ENCODE results near the gene HEMGN.
A peak's percentile ranks its signal among the peaks of the same experiment; 100 is the strongest.

Gene HEMGN

DNA sequence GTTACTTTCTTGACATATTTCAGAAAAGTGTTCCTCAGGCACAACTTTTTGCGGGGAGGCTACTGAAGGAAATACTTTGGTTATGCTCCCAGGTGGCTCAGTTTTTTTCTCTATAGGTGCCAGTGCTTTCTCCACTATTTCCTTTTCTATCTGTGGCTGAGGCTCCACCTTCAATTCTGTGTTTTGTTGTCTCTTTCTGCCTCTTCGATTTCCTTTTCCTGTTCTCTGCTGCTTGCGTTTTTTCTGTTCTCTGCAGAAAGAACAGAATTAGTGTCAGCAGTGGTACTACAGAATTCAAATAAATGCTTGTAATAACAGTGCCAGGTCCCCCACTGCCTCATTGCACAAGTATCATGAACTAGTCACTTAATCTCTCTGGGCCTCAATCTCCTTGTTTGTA, 7.0 kb downstream of the HEMGN start:
- DNase-seq, result no peak

DNA sequence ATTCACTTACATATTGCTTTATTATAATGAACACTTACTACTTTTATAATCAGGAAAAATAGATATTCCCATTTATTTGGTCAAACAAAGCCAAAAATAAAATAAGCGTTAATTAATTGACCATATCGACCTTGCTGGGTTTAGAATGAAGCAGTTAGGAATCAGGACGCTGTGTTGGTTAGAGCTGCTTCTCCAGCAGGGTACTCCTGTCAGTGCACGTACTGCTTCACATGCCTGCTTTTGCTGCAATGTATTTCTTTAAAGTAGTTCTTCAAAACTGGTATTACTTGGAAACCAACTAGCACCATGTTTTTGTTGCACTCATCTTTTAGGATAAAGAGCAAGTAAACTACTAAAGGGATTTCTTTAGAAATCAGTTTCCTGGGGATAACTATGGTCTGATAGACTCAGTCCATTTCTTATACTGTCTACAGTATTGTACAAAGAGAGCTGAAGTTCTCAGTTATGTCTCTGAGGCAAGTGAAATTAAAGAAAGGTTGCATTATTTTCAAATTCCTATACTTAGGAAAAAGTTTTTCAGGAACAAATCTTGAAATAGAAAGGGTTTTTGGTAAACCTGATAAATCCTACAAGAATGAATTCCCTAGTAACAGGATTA, 8.9 kb downstream of the HEMGN start:
- no peak for DNase-seq

DNA sequence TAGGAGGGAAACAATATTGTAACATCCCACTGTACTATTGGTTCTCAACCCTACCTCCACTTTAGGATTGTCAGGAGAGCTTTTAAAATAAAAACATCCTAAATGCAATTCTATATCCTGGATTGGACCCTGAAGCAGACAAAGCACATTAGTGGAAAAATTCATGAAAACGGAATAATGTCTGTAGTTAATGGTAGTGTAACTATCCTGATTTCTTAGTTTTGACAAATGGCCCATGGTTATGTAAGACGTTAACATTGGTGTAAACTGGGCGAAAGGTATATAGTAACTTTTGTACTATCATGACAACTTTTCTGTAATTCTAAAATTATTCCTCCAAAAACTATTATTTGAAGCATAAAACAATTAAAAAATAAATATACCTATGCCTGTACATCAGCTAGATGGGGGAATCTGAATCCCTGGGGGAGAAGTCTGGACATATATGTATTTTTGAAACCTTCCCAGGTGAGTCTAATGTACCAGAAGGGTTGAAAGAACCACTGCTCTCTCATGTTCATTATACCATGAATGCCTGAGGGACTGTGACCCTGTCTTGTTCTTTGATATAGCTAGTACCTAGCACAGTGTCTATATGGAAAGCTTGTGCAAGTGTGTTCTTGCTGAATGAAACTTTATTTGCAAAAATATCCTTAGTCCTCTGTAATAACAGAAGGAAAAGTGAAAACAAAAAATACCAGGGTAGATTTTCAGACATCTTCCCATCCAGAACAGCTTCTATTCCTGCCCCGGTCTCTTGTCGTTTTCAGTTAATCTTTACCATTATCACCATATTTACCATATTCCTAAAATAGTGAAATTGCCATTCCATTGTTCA, 12.3 kb downstream of the HEMGN start:
- DNase-seq, result no peak

GRCh38 chr9:97924386-97924785, 13.6 kb downstream of the HEMGN start:
- DNase-seq, result no peak

DNA sequence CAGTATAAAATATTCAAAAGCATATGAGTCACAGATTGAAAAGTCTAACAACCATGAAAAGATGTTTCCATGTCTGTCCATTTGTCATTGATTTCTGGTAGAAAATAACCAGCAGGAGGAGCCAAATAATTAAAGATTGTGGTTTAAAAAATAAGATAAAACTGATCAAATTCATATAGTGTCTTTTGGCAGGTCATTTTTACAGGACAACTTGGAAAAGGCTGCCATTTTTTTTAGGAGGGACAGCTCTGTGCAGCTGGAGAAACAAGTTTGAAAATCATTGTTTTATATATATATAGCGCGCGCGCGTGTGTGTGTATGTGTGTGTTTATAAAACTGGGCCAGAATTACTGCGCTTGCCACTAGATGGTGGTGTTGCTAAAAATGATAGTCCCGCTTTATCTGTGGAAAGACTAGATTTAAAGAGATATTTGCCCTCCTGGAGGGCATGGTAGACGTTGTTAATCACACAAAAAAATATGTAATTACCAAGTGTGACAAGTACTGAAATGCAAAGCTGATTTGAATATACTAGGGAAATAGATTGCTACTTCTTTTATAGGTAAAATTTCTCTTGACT, 14.4 kb downstream of the HEMGN start:
- peak; percentile 67 for DNase-seq

GRCh38 chr9:97921959-97922724, 15.8 kb downstream of the HEMGN start, which contains the start of gene TRMO:
TSS of gene TRMO (minus strand) at chr9:97922500. CDS start at chr9:97922493, 7 bp downstream.
- DNase-seq, result peak; percentile 100

DNA sequence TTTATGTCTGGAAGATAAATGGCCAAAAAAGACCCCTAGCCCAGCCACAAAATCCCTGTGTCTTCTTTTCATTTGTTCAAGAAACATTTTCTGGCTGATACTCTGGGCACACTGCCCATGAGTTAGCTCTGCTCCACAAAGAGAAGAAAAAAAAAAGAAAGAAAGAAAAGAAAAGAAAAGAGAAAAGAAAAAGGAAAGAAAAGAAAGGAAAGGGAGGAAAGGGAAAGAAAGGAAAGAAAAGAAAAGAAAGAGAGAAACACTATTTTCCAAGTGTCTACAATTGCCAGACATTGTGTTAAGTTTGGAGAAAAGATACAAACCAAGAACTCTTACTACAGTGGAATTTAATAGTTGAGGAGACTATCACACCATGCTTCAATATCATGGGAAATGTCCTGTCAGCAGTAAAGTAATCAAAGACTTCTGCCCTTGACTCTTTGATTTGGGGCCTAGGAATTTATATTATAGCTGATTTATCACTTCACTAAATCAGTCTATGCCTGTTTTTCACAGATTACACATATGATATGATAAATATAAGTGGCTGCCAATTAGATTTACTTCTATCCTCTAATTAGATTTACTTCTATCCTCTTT, 18.7 kb downstream of the HEMGN start:
- DNase-seq, result no peak

DNA sequence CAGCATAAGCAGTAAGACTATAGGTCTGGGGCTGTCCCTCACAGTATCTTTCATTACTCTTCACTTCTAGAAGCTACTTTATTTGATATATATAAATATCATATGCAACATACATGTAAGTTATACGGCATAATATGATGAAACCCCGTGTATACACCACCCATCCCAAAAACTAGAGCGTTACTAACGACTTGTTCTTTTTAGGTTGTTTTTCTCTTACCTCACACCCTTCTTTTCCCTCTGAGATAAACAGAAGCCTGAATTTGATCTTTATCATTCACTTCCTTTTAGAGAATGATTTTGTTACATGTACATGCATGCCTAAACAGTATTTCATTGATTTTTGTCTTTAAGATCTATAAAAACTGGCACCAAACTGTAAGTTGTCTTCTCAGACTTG, 19.4 kb downstream of the HEMGN start:
- DNase-seq, result no peak

DNA sequence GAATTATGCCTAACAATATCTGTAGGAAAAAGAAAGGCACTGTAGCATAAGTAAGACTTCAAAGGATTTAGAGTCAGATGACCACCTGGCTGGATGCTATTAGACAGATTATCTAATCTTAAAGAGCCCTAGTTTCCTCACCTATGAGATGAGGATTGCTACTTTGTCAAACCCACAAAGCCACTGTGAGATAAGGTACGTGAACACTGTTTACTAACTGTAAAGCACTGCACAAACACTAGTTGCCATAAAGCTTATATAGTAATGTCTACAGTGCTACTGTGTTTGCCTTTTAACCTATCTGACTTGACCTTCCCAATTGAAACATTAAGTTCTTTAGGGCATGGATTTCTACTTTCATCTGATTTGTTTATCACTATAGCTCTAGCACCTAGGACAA, 26.0 kb downstream of the HEMGN start:
- DNase-seq, result no peak

DNA sequence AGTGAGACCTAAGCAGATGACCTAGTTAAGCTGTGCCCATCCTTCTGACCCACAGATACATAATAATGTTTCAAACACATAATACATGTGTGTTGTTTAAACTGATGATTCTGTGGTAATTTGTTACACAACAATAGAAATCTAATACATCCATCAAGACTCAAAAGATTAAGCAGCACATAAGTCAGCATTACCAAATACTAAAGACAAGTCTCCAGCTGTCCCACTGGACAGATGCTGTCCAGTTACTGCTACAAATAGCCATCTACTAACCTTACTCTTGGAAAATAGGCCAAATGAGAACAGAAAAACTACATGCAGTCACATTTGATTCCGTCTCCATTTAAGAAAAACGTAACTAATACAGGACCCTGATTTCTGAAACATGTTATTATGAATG, 26.4 kb downstream of the HEMGN start:
- no peak for DNase-seq

GRCh38 chr9:97910357-97910756, 27.6 kb downstream of the HEMGN start:
- no peak for DNase-seq

DNA sequence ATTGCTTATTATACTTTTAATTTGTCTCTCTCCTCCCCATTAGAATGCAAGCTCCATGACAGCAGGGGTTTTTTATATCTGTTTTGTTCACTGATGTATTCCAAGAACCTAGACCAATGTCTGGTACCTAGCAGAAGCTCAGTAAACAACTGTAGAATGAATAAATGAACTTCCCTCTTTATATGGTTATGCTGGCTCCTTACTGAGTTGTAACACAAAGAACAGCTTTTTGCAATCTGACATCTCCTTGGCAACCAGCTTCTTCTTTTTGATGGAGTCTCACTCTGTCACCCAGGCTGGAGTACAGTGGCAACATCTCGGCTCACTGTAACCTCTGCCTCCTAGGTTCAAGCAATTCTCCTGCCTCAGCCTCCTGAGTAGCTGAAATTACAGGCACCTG, 29.3 kb downstream of the HEMGN start:
- no peak for DNase-seq

- DNase-seq, result no peak
These were observed 30.3 kb downstream of the HEMGN start for GRCh38 chr9:97907632-97908031.

DNA sequence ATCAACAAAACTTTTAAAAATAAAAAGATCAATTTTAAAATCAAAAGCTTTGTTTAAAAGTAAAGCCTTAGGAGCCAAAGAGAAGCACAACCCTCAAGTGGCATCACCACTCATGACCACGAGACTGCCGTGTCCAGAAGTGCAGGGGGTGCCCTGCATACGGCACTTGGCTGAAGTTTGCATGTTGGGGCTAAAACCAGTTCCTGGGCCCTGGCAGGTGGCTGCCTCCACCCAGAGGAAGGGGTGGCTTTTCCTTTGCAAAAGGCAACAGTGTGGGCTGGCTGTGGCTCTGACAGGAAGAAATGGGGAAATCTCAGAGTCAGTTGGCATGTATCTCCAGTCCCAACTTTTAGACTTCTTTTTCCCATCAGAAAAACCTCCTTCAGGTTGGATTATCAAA, 30.9 kb downstream of the HEMGN start:
- no peak for DNase-seq

DNA sequence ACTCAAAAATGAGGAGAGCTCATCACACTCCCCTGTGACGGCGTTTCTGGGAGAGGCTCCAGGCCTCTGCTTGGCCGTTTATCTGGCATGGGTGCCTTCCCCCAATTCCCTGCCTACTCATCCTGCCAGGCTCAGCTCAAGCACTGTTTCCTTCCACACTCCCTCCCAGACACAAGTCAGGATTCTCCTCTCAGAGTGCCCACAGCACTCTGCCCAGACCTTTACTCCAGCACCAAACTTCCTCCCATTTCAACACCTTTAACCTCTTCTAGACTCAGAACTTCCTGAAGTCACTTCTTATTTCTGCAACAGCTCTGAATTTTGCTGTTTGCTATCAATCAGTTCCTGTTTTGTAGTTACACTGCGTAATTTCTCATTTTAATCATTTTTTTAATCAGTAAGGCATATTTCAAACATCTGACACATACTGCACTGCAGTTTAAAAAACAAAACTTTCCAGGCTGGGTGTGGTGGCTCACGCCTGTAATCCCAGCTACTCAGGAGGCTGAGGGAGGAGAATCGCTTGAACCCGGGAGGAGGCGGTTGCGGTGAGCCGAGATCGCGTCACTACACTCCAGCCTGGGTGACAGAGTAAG, 31.6 kb downstream of the HEMGN start:
- no peak for DNase-seq

DNA sequence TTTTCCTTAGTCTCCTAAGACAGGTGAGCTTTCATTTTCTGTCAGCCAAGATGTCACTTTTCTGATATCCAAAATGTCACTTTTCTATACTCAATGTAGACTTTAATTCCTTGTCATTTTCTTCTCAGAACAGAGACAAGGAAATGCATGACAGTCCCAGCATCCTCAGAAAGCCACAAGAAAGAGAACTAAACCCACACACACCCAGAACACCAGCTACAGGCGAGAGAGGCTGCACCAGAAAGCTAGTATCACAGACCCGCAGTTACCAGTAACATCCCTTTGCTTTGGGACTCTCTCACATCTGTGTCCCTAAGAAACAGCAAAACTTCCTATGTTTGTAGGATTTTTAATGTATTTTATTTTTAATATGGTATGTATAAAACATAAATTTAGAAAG, 32.7 kb downstream of the HEMGN start:
- DNase-seq, result no peak

GRCh38 chr9:97904725-97905124, 33.2 kb downstream of the HEMGN start:
- no peak for DNase-seq

DNA sequence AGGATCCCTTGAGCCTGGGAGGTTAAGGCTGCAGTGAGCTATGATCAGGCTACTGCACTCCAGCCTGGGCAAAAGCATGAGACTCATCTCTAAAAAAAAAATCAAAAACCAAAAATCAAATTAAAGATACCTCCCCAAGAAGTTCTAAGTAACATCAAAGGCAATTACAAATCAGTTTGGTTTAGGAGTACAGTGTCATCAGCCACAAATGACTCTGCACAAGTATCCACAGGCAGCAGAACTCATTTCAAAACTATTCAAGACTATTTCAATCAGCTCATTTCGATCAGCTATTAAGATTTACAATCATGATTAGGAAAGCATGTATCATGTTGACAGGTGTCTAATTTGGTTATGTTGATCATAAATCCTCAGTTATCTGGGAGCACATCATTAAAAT, 34.8 kb downstream of the HEMGN start:
- no peak for DNase-seq

DNA sequence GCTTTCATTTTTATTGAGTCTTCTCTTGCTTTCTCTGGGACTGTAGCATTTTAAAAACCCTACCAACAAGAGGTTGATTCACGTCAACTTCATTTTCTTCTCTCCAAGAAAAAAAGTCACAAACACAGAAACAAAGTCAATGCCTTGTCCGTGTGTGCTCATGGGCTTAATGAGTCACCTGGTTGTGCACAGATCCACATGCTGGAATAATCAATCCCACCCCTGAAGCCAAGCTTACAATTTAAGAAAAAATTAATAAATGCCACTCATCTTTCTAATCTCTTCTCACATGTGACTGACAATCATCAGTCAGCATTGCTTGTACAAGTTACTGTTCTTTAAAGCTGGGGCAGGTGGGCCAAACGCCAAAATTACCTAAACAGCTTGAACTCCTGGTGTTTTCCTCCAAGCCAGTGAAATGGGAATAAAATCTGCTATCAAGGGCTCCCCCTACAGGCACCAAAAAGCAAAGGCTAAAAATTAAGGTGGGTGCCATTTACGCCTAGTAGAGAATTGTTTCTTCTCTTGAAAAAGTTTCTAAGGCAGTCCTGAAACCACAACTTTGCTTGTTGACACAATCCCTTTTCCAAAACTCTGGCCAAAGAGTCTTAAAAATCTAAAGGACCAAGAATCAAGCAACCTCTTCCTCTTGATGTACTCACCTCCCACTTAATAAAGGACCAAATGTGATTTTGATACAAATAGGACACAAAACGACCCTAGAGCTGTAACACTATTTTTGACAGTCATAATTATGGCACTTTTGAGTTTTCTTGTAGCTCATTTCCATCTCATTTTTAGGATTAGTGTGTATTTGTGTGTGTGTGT, 37.0 kb downstream of the HEMGN start:
- DNase-seq, result no peak

GRCh38 chr9:97900103-97900737, 37.8 kb downstream of the HEMGN start:
- DNase-seq, result no peak
